Smooth muscle cell (in vitro differentiated cells): ENCODE data around the gene AK6. TPM values are rescaled to one million over a fixed set of nuclear protein-coding genes. Genes with fewer than 3 reads are reported as not detected.
"Not testable (repeated sequence)": the region's sequence is repeated elsewhere in the genome, so short reads cannot be mapped to it uniquely, and the experiment has no call there.

Experiments used
- DNase-seq: peaks from one replicate; lab custom pipeline; 2025; ENCODE audit not compliant: unreplicated experiment; lab: John Stamatoyannopoulos, UW
- H2AFZ ChIP-seq: fragments of 200-600 bp; sonication (generic); 2 replicates; pipeline ENCODE4 v1.6.0; 2016; ENCODE audit warnings: antibody characterized with exemption, low read depth, mild to moderate bottlenecking
- H3F3A ChIP-seq: fragments of 200-600 bp; sonication (generic); 2 replicates; pipeline ENCODE4 v1.6.0; 2017; ENCODE audit warnings: antibody characterized with exemption, low read depth
- H3K27ac ChIP-seq: fragments of 200-600 bp; sonication (generic); 2 replicates; pipeline ENCODE4 v1.5.1; 2016; ENCODE audit warnings: low read depth, mild to moderate bottlenecking
- H3K27me3 ChIP-seq: fragments of 200-600 bp; sonication (generic); 2 replicates; pipeline ENCODE4 v1.6.1; 2016; ENCODE audit warnings: low read depth, mild to moderate bottlenecking
- H3K36me3 ChIP-seq: fragments of 200-600 bp; sonication (generic); 2 replicates; pipeline ENCODE4 v1.5.1; 2016; ENCODE audit warnings: low read depth
- H3K4me1 ChIP-seq: fragments of 200-600 bp; sonication (generic); 2 replicates; pipeline ENCODE4 v1.5.1; 2016; ENCODE audit warnings: low read depth
- H3K4me2 ChIP-seq: fragments of 200-600 bp; sonication (generic); 2 replicates; pipeline ENCODE4 v1.6.0; 2016; ENCODE audit warnings: mild to moderate bottlenecking
- H3K4me3 ChIP-seq: fragments of 200-600 bp; sonication (generic); 2 replicates; pipeline ENCODE4 v1.5.1; 2016; ENCODE audit warnings: mild to moderate bottlenecking
- H3K79me2 ChIP-seq: fragments of 200-600 bp; sonication (generic); 2 replicates; pipeline ENCODE4 v1.6.0; 2016; ENCODE audit warnings: low read depth, mild to moderate bottlenecking
- H3K9ac ChIP-seq: fragments of 200-600 bp; sonication (generic); 2 replicates; pipeline ENCODE4 v1.6.0; 2016; ENCODE audit warnings: low read depth
- H3K9me3 ChIP-seq: fragments of 200-600 bp; sonication (generic); replicated peaks from 2 replicates; pipeline ENCODE4 v1.5.1; 2016; ENCODE audit warnings: low read depth
- H4K20me1 ChIP-seq: fragments of 200-600 bp; sonication (generic); 2 replicates; pipeline ENCODE4 v1.6.0; 2016; ENCODE audit warnings: low read depth
- CTCF ChIP-seq: fragments of 200-600 bp; sonication (generic); IDR thresholded peaks from 2 replicates; pipeline ENCODE4 v1.5.1; 2017; ENCODE audit warnings: borderline replicate concordance, mild to moderate bottlenecking, antibody characterized with exemption; ENCODE audit not compliant: insufficient read depth, poor library complexity, severe bottlenecking
- WGBS: methylation state at CpG from one replicate; pipeline ENCODE4 v1.1.7; 2016; ENCODE audit warnings: low lambda C conversion rate; 5-methylcytosine and 5-hydroxymethylcytosine counted together
- polyA plus RNA-seq: library from polyadenylated mRNA; unstranded; fragments of >200 nt; fragmentation: Nextera tagmentation; extraction: Ambion mirVana; gene quantifications from 2 replicates; pipeline ENCODE4 v1.2.1, GENCODE V29; 2016
- total RNA-seq: library from RNA; depleted of rRNA; stranded (reverse); fragments of >200 nt; gene quantifications from 2 replicates; pipeline ENCODE4 v1.2.3, GENCODE V29; 2014

The AK6 gene
- total and polyA plus RNA-seq, 2 experiments from 2014 or later: 48.7 to 95.1 TPM

GRCh38 chr5:69378376-69378775 is 9.1 kb upstream of the AK6 start:
- Histone ChIP-seq H3K27me3 (no peaks in the 10 kb centered on the region), H3K36me3 (peaks cover 5% of the 10 kb centered on the region), H3F3A (no peaks in the 10 kb centered on the region), H2AFZ (no peak overlapping the region), H3K4me1 (no peaks in the 10 kb centered on the region), H3K4me3 (no peak overlapping the region), H3K9me3 (no peaks in the 10 kb centered on the region), H3K79me2 (no peaks in the 10 kb centered on the region), H3K4me2 (no peak overlapping the region), H3K27ac (no peak overlapping the region), H4K20me1 (no peaks in the 10 kb centered on the region), H3K9ac (no peak overlapping the region)
- TF ChIP-seq CTCF: no peak
- DNase-seq: no peak

- Histone ChIP-seq H3K79me2 (peaks cover 27% of the 10 kb centered on the region), H3K4me3 (no peak overlapping the region), H3K4me2 (no peak overlapping the region), H3K9ac (no peak overlapping the region), H3K4me1 (peaks cover 12% of the 10 kb centered on the region), H4K20me1 (no peaks in the 10 kb centered on the region), H3K27me3 (no peaks in the 10 kb centered on the region), H3K27ac (no peak overlapping the region), H3K9me3 (no peaks in the 10 kb centered on the region), H2AFZ (no peak overlapping the region), H3K36me3 (no peaks in the 10 kb centered on the region), H3F3A (no peaks in the 10 kb centered on the region)
- WGBS: 96% methylated on average over 4 of the region's 4 CpGs
- DNase-seq: no peak
- no peak for TF ChIP-seq CTCF
These were observed 5.7 kb upstream of the AK6 start for GRCh38 chr5:69374911-69375446.

GRCh38 chr5:69372394-69372793 is 3.1 kb upstream of the AK6 start:
- DNase-seq: no peak
- Histone ChIP-seq H3K4me3 (no peak overlapping the region), H3K27ac (no peak overlapping the region), H2AFZ (no peak overlapping the region), H3F3A (no peaks in the 10 kb centered on the region), H3K36me3 (no peaks in the 10 kb centered on the region), H3K9ac (no peak overlapping the region), H3K4me1 (peaks cover 22% of the 10 kb centered on the region), H3K27me3 (no peaks in the 10 kb centered on the region), H4K20me1 (peaks cover 9% of the 10 kb centered on the region), H3K79me2 (peaks cover 45% of the 10 kb centered on the region), H3K4me2 (no peak overlapping the region), H3K9me3 (no peaks in the 10 kb centered on the region)
- 97% methylated on average over 5 of the region's 5 CpGs for WGBS
- TF ChIP-seq CTCF: no peak

- not testable (repeated sequence) for H3K9me3 ChIP-seq, DNase-seq, H3K36me3 ChIP-seq, H3K27me3 ChIP-seq, H3F3A ChIP-seq, H3K27ac ChIP-seq
- H3K4me3 ChIP-seq: peak overlapping the region; percentile 70
- H3K79me2 ChIP-seq: peaks cover 66% of the 10 kb centered on the region
- peak overlapping the region; percentile 99 for H3K9ac ChIP-seq
- H2AFZ ChIP-seq: peak overlapping the region; percentile 96
- 4% methylated on average over 16 of the region's 16 CpGs for WGBS
- peaks cover 23% of the 10 kb centered on the region for H4K20me1 ChIP-seq
- peaks cover 22% of the 10 kb centered on the region for H3K4me1 ChIP-seq
- peak overlapping the region; percentile 92 for H3K4me2 ChIP-seq
These were observed 1.0 kb upstream of the AK6 start for GRCh38 chr5:69370335-69370734.
